Ascending aorta (tissue), 2 donors: ENCODE measurements around the gene NOL9. TPM values are rescaled to one million over a fixed set of nuclear protein-coding genes. Genes with fewer than 3 reads are reported as not detected.
"Not testable (repeated sequence)": the region's sequence is repeated elsewhere in the genome, so short reads cannot be mapped to it uniquely, and the experiment has no call there.

Experiments used
- DNase-seq, 2 donors: peaks; one replicate each; pipeline ENCODE4 v3.0.0-alpha.2; 2019; ENCODE audit warnings: low spot score in 2 of 2
- H3K27ac ChIP-seq, 2 donors: fragments of 200-600 bp; sonication (generic); one replicate each; pipeline ENCODE4 v1.5.1; 2016 to 2017; ENCODE audit warnings: mild to moderate bottlenecking in 1 of 2
- H3K27me3 ChIP-seq: fragments of 200-600 bp; sonication (generic); one replicate; pipeline ENCODE4 v1.5.1; 2017
- H3K36me3 ChIP-seq, 2 donors: fragments of 200-600 bp; sonication (generic); one replicate each; pipeline ENCODE4 v1.5.1; 2016
- H3K4me1 ChIP-seq, 2 donors: fragments of 200-600 bp; sonication (generic); one replicate each; pipeline ENCODE4 v1.5.1; 2016 to 2017; ENCODE audit warnings: mild to moderate bottlenecking in 1 of 2
- H3K4me3 ChIP-seq, 2 donors: fragments of 200-600 bp; sonication (generic); one replicate each; pipeline ENCODE4 v1.5.1; 2016 to 2017; ENCODE audit warnings: mild to moderate bottlenecking in 1 of 2
- H3K9me3 ChIP-seq, 2 donors: fragments of 200-600 bp; sonication (generic); one replicate each; pipeline ENCODE4 v1.5.1; 2016
- intact Hi-C: fragments of 100-400 bp; cut with DNase I; formaldehyde crosslinking; loops from one replicate; pipeline ENCODE4 v1.15.1; 2023
- total RNA-seq: library from RNA; depleted of rRNA; stranded (reverse); fragments of >200 nt; gene quantifications from one replicate; pipeline ENCODE4 v1.1.0, GENCODE V29; 2016
- TF ChIP-seq, protein P1 (sequence below), 3 experiments: fragments of 200-600 bp in 2 of 3; fragments of 450-650 bp in 1 of 3; sonication (generic) in 2 of 3; IDR thresholded peaks; one replicate each; pipeline ENCODE4 v1.5.1; 2016 to 2019; ENCODE audit warnings: antibody characterized with exemption in 3 of 3, mild to moderate bottlenecking in 1 of 3, moderate library complexity in 1 of 3

The NOL9 gene
- total RNA-seq, 1 donor from 2014 or later = 31.0 TPM

DNA sequence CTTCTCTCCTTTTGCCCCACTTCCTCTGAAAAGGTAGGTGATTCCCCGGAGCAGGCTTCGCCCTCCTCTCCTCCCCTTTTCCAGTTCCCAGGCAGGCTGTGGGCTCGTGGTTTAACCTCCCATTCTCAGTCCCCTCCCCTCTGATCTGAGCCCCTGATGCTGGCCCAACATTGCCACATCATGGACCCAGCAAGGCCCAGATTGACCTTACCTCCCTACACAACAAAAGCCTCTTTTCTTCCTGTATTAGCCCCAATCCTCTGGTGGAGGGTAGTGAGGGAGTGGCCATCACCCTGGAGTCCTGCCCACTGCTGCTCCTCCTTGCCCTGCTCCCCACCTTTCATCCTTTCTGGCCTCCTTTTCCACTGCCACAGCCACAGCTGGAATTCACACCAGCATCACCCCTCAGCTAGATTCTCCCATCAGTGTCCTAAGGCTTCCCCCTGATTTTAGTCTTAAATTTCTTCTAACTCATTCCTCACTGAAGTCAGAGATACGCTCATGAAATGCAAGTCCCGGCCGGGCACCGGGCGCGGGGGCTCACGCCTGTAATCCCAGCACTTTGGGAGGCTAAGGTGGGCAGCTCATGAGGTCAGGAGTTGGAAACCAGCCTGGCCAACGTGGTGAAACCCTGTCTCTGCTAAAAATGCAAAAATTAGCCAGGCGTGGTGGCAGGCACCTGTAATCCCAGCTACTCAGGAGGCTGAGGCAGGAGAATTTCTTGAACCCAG, 18.5 kb upstream of the NOL9 start:
- H3K4me3 ChIP-seq = no peak overlapping the region
- intact Hi-C loops = no loop called here

DNA sequence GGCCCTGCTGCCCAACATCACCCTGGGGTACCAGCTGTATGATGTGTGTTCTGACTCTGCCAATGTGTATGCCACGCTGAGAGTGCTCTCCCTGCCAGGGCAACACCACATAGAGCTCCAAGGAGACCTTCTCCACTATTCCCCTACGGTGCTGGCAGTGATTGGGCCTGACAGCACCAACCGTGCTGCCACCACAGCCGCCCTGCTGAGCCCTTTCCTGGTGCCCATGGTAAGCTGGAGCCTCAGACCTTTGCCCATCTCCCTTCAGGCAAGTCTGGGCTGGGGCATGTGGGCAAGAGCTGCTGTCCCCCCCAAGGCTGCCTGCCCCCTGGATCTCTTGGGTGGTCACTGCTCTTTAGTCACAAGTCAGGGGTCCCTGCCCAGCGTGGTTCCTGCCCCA, 16.7 kb upstream of the NOL9 start:
- Histone ChIP-seq H3K27me3 (no peaks in the 10 kb centered on the region), H3K27ac (no peak overlapping the region), H3K4me1 (no peaks in the 10 kb centered on the region), H3K36me3 (no peaks in the 10 kb centered on the region), H3K9me3 (no peaks in the 10 kb centered on the region), H3K4me3 (no peak overlapping the region)
- intact Hi-C loops = no loop called here
- DNase-seq = no peak
- TF ChIP-seq, protein P1, sequence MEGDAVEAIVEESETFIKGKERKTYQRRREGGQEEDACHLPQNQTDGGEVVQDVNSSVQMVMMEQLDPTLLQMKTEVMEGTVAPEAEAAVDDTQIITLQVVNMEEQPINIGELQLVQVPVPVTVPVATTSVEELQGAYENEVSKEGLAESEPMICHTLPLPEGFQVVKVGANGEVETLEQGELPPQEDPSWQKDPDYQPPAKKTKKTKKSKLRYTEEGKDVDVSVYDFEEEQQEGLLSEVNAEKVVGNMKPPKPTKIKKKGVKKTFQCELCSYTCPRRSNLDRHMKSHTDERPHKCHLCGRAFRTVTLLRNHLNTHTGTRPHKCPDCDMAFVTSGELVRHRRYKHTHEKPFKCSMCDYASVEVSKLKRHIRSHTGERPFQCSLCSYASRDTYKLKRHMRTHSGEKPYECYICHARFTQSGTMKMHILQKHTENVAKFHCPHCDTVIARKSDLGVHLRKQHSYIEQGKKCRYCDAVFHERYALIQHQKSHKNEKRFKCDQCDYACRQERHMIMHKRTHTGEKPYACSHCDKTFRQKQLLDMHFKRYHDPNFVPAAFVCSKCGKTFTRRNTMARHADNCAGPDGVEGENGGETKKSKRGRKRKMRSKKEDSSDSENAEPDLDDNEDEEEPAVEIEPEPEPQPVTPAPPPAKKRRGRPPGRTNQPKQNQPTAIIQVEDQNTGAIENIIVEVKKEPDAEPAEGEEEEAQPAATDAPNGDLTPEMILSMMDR (IDR thresholded peaks at IDR 0.05) = no peak

More for the DNA sequence above, 18.5 kb upstream of the NOL9 start:
- Histone ChIP-seq H3K27me3 (no peaks in the 10 kb centered on the region), H3K9me3 (no peaks in the 10 kb centered on the region), H3K36me3 (no peaks in the 10 kb centered on the region), H3K27ac (no peak overlapping the region), H3K4me1 (no peaks in the 10 kb centered on the region)
- no peak for DNase-seq
- TF ChIP-seq, protein P1 (IDR thresholded peaks at IDR 0.05) = no peak

DNA sequence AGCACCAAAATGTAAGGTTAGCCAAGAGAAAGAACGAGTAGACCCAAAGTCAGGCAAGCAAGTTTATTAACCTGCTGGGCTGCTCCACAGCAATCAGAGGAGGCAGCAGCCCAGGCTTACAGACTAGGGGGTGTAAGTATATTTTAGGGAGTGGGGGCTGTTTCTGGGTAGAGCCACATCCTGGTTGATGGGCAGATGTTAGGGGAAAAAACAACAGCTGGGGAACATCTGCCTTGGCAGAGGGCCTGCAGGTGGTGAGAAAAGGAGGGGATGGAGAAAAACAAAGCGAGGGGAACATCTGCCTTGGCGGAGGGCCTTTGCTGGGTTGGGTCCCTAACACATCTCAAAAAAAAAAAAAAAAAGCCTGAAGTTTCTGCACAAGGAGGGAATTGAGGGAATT, 15.8 kb upstream of the NOL9 start:
- H3K27me3 ChIP-seq = no peaks in the 10 kb centered on the region
- no peak overlapping the region for H3K27ac ChIP-seq
- intact Hi-C loops = no loop called here
- TF ChIP-seq, protein P1 (IDR thresholded peaks at IDR 0.05) = no peak
- no peak for DNase-seq
- no peak overlapping the region for H3K4me3 ChIP-seq
- no peaks in the 10 kb centered on the region for H3K36me3 ChIP-seq
- H3K9me3 ChIP-seq = no peaks in the 10 kb centered on the region
- H3K4me1 ChIP-seq = no peaks in the 10 kb centered on the region

DNA sequence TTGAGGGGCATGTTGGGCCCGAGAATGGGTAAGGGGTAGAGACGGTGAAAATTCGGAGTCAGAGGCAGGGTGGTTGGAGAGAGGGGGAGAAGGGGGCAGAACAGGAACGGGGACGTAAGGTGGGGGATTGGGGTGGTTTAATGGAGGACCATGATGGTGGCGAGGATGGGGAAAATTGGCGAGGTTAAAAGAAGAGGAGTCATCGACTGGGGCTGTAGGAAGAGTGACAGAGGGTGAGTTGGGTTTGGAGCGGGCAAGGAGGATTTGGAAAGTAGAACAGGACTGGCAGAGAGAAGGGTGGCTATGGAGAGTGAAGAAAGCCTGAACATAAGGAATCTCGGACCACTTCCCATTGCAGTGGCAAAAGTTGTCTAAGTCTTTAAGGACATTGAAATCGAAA, 14.7 kb upstream of the NOL9 start:
- H3K4me3 ChIP-seq = no peak overlapping the region
- TF ChIP-seq, protein P1 (IDR thresholded peaks at IDR 0.05) = no peak
- no peaks in the 10 kb centered on the region for H3K9me3 ChIP-seq
- no peak for DNase-seq
- no peaks in the 10 kb centered on the region for H3K36me3 ChIP-seq
- H3K4me1 ChIP-seq = no peaks in the 10 kb centered on the region
- intact Hi-C loops = no loop called here
- no peak overlapping the region for H3K27ac ChIP-seq
- no peaks in the 10 kb centered on the region for H3K27me3 ChIP-seq

DNA sequence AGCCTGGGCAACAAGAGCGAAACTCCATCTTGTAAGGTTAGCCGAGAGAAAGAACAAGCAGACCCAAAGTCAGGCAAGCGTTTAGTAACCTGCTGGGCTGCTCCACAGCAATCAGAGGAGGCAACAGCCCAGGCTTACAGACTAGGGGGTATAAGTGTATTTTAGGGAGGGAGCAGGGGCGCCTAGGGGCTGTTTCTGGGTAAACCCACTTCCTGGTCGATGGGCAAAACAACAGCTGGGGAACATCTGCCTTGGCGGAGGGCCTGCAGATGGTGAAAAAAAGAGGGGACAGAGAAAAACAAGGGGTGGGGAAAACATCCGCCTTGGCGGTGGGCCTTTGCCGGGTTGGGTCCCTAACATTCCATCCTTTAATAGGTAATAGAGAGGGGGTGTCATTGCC, 6.0 kb upstream of the NOL9 start:
- TF ChIP-seq, protein P1 (IDR thresholded peaks at IDR 0.05) = no peak
- H3K27ac ChIP-seq = no peak overlapping the region
- no peaks in the 10 kb centered on the region for H3K36me3 ChIP-seq
- no peaks in the 10 kb centered on the region for H3K27me3 ChIP-seq
- peaks cover 3% of the 10 kb centered on the region in 2 donors for H3K4me1 ChIP-seq
- intact Hi-C loops = no loop called here
- H3K4me3 ChIP-seq = no peak overlapping the region
- no peak for DNase-seq
- no peaks in the 10 kb centered on the region for H3K9me3 ChIP-seq

DNA sequence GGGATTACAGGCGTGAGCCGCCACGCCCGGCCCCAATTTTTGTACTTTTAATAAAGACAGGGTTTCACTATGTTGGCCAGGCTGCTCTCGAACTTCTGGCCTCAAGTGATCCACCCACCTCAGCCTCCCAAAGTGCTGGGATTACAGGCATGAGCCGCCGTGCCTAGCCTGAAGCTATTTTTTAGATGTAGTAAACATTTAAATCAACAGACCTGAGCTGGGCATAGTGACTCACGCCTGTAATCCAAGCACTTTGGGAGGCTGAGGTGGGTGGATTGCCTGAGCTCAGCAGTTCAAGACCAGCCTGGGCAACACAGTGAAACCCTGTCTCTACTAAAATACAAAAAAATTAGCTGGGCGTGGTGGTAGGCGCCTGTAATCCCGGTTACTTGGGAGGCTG, 4.8 kb upstream of the NOL9 start:
- not testable (repeated sequence) for H3K27ac ChIP-seq, H3K4me3 ChIP-seq, H3K27me3 ChIP-seq, H3K9me3 ChIP-seq, H3K36me3 ChIP-seq, DNase-seq
- peaks cover 3 to 10% of the 10 kb centered on the region in 2 donors for H3K4me1 ChIP-seq
- intact Hi-C loops = loop anchor here (10.0 kb wide), 1 partner anchor 164 kb away; the partner anchor contains the start of gene ACOT7
